NCI-H2171 treated with DMSO at 0.1 percent for 48 hours (cell line): ENCODE results near the gene MYDGF.

ENCODE experiments used
- DNase-seq: peaks from one replicate; lab custom pipeline; 2025; lab: John Stamatoyannopoulos, UW

The MYDGF gene

GRCh38 chr19:4699826-4700692 is 29.9 kb upstream of the MYDGF start:
- peak; percentile 97 for DNase-seq

- no peak for DNase-seq
Measured at GRCh38 chr19:4697304-4697703, 27.2 kb upstream of the MYDGF start.

- no peak for DNase-seq
Measured at GRCh38 chr19:4695224-4695731, 25.1 kb upstream of the MYDGF start.

GRCh38 chr19:4694211-4694987 is 24.3 kb upstream of the MYDGF start:
- peak; percentile 97 for DNase-seq

- DNase-seq: peak; percentile 29
Measured at GRCh38 chr19:4693471-4694121, 23.5 kb upstream of the MYDGF start.

- DNase-seq: no peak
Measured at GRCh38 chr19:4693078-4693350, 22.9 kb upstream of the MYDGF start.

- DNase-seq: peak; percentile 95
Measured at GRCh38 chr19:4692251-4693077, 22.3 kb upstream of the MYDGF start.

GRCh38 chr19:4691373-4691772 is 21.2 kb upstream of the MYDGF start:
- DNase-seq: no peak

- DNase-seq: no peak
Measured at GRCh38 chr19:4690361-4690760, 20.2 kb upstream of the MYDGF start.

- no peak for DNase-seq
Measured at GRCh38 chr19:4689403-4689802, 19.3 kb upstream of the MYDGF start.

- no peak for DNase-seq
Measured at GRCh38 chr19:4688587-4688986, 18.4 kb upstream of the MYDGF start.

- DNase-seq: no peak
Measured at GRCh38 chr19:4687396-4687795, 17.3 kb upstream of the MYDGF start.

GRCh38 chr19:4686700-4687099 is 16.6 kb upstream of the MYDGF start:
- no peak for DNase-seq

GRCh38 chr19:4684312-4685095 is 14.4 kb upstream of the MYDGF start:
- DNase-seq: no peak

GRCh38 chr19:4682417-4683200 is 12.5 kb upstream of the MYDGF start:
- DNase-seq: no peak

GRCh38 chr19:4680021-4680420 is 9.9 kb upstream of the MYDGF start:
- DNase-seq: peak; percentile 57

GRCh38 chr19:4678881-4679790 is 9.0 kb upstream of the MYDGF start:
- DNase-seq: no peak

GRCh38 chr19:4676955-4677731 is 7.0 kb upstream of the MYDGF start:
- DNase-seq: peak; percentile 8
